Kidney epithelial cell (primary cell): ENCODE results near the gene RXFP2. TPM values are rescaled to one million over a fixed set of nuclear protein-coding genes. Genes with fewer than 3 reads are reported as not detected.

Source experiments
- DNase-seq: peaks from one replicate; pipeline ENCODE4 v3.0.0-alpha.2; 2010; ENCODE audit warnings: low read depth
- H3K27me3 ChIP-seq: 2 replicates; pipeline ENCODE4 v1.6.0; 2011; ENCODE audit warnings: low read length; ENCODE audit not compliant: control insufficient read depth, insufficient read depth
- H3K36me3 ChIP-seq: 2 replicates; pipeline ENCODE4 v1.5.1; 2011; ENCODE audit warnings: low read length; ENCODE audit not compliant: control insufficient read depth, insufficient read depth
- H3K4me3 ChIP-seq: 2 replicates; pipeline ENCODE4 v1.5.1; 2011; ENCODE audit warnings: low read depth, mild to moderate bottlenecking, control low read depth, low read length
- CTCF ChIP-seq: IDR thresholded peaks from 2 replicates; pipeline ENCODE4 v1.5.1; 2011; ENCODE audit warnings: mild to moderate bottlenecking, moderate library complexity, low read length, control low read depth, inconsistent platforms; ENCODE audit not compliant: insufficient read depth, poor library complexity, severe bottlenecking
- total RNA-seq: library from RNA; depleted of rRNA; stranded (reverse); fragments of >200 nt; gene quantifications from 2 replicates; pipeline ENCODE4 v1.2.3, GENCODE V29; 2015

RXFP2 gene
- total RNA-seq, 1 donor from 2014 or later: not detected

GRCh38 chr13:31781064-31781463, 41.7 kb downstream of the RXFP2 start:
- Histone ChIP-seq H3K27me3 (no peaks in the 10 kb centered on the region), H3K36me3 (no peaks in the 10 kb centered on the region), H3K4me3 (no peak overlapping the region)
- DNase-seq: no peak
- TF ChIP-seq CTCF: no peak

GRCh38 chr13:31786011-31786410, 46.7 kb downstream of the RXFP2 start:
- TF ChIP-seq CTCF: no peak
- no peak overlapping the region for H3K4me3 ChIP-seq
- DNase-seq: no peak
- H3K36me3 ChIP-seq: no peaks in the 10 kb centered on the region
- H3K27me3 ChIP-seq: no peaks in the 10 kb centered on the region

GRCh38 chr13:31790992-31791391, 51.7 kb downstream of the RXFP2 start:
- Histone ChIP-seq H3K27me3 (no peaks in the 10 kb centered on the region), H3K4me3 (no peak overlapping the region), H3K36me3 (no peaks in the 10 kb centered on the region)
- TF ChIP-seq CTCF: no peak
- DNase-seq: no peak

GRCh38 chr13:31793246-31793645, 53.9 kb downstream of the RXFP2 start:
- no peak for TF ChIP-seq CTCF
- Histone ChIP-seq H3K4me3 (no peak overlapping the region), H3K36me3 (no peaks in the 10 kb centered on the region), H3K27me3 (no peaks in the 10 kb centered on the region)
- DNase-seq: no peak

- no peaks in the 10 kb centered on the region for H3K27me3 ChIP-seq
These were observed 55.1 kb downstream of the RXFP2 start for GRCh38 chr13:31794452-31794851.

More at GRCh38 chr13:31794452-31794851, 55.1 kb downstream of the RXFP2 start:
- no peaks in the 10 kb centered on the region for H3K36me3 ChIP-seq
- H3K4me3 ChIP-seq: no peak overlapping the region
- DNase-seq: no peak
- no peak for TF ChIP-seq CTCF
